SK-N-SH (cell line): ENCODE measurements around the gene GMCL1.

Experiments
- CHD2 ChIP-seq: fragments of 150-350 bp; IDR thresholded peaks from 2 replicates; pipeline ENCODE4 v1.6.1; 2018; ENCODE audit warnings: low read length; ENCODE audit not compliant: partially characterized antibody
- ELF1 ChIP-seq: IDR thresholded peaks from 2 replicates; pipeline ENCODE4 v1.4.0; 2012
- EZH2phosphoT487 ChIP-seq: fragments of 200-600 bp; sonication (generic); IDR thresholded peaks from 2 replicates; pipeline ENCODE4 v1.6.1; 2017; ENCODE audit warnings: low read depth, mixed run types, mild to moderate bottlenecking, antibody characterized with exemption, moderate library complexity, borderline replicate concordance
- GABPA ChIP-seq: IDR thresholded peaks from 2 replicates; pipeline ENCODE4 v1.4.0; 2012; ENCODE audit warnings: low read depth, mild to moderate bottlenecking
- JUND ChIP-seq: IDR thresholded peaks from 2 replicates; pipeline ENCODE4 v1.4.0; 2012
- MXI1 ChIP-seq: IDR thresholded peaks from 2 replicates; pipeline ENCODE4 v1.6.1; 2012; ENCODE audit warnings: mild to moderate bottlenecking, low read depth, low read length, improper control_type of control experiment
- TAF1 ChIP-seq: IDR thresholded peaks from 2 replicates; pipeline ENCODE4 v1.6.1; 2012; ENCODE audit warnings: low read depth, mild to moderate bottlenecking, low read length, moderate library complexity, borderline replicate concordance
- TCF12 ChIP-seq: IDR thresholded peaks from 2 replicates; pipeline ENCODE4 v1.4.0; 2012
- YY1 ChIP-seq: IDR thresholded peaks from 2 replicates; pipeline ENCODE4 v1.4.0; 2012; ENCODE audit warnings: low read depth, mild to moderate bottlenecking
- TF ChIP-seq, protein P1 (sequence below): fragments of 200-600 bp; sonication (generic); IDR thresholded peaks from 2 replicates; pipeline ENCODE4 v1.6.1; 2017; ENCODE audit warnings: antibody characterized with exemption, mild to moderate bottlenecking, moderate library complexity
- TF ChIP-seq, protein P2 (sequence below): IDR thresholded peaks from 2 replicates; pipeline ENCODE4 v1.4.0; 2012; ENCODE audit warnings: low read depth, borderline replicate concordance
- TF ChIP-seq, protein P3 (sequence below): IDR thresholded peaks from 2 replicates; pipeline ENCODE4 v1.6.1; 2012; ENCODE audit warnings: mild to moderate bottlenecking, low read depth, low read length, moderate library complexity

DNA sequence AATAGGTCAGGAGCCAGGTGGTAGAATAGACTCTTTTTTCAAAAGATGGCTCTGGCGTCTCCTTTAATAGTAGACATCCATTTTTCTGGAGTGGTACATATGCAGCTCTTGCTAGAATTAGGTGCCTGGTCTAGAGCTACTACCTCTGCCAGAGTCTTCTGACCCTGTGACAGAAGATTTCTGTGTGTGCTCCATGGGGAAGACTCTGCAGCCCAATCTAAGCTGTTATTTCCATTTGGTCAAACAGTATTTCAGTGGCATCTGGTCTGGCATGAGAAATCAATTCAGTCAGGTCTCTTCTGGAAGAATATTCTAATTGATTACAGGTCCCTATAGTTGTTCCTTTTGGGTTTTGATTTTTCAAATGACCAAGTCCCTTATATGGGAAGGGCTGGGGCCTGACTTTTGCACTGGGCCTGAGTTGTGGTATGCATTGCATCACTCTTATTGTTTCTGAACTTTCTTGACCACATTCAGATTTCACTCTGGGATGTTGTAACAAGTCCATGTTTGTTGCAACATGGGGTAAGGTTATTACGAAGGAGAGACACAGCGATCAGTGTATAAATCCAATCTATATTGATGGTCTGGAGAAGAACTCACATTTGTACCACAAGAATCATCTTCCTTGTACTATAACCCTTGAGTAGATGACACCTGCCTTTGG is 97.5 kb downstream of the GMCL1 start:
- TF ChIP-seq TAF1 = no peak
- TF ChIP-seq GABPA = no peak
- TF ChIP-seq ELF1 = no peak
- no peak for TF ChIP-seq YY1
- TF ChIP-seq TCF12 = no peak
- TF ChIP-seq, protein P1, sequence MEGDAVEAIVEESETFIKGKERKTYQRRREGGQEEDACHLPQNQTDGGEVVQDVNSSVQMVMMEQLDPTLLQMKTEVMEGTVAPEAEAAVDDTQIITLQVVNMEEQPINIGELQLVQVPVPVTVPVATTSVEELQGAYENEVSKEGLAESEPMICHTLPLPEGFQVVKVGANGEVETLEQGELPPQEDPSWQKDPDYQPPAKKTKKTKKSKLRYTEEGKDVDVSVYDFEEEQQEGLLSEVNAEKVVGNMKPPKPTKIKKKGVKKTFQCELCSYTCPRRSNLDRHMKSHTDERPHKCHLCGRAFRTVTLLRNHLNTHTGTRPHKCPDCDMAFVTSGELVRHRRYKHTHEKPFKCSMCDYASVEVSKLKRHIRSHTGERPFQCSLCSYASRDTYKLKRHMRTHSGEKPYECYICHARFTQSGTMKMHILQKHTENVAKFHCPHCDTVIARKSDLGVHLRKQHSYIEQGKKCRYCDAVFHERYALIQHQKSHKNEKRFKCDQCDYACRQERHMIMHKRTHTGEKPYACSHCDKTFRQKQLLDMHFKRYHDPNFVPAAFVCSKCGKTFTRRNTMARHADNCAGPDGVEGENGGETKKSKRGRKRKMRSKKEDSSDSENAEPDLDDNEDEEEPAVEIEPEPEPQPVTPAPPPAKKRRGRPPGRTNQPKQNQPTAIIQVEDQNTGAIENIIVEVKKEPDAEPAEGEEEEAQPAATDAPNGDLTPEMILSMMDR = no peak
- TF ChIP-seq JUND = no peak
- TF ChIP-seq, protein P2, sequence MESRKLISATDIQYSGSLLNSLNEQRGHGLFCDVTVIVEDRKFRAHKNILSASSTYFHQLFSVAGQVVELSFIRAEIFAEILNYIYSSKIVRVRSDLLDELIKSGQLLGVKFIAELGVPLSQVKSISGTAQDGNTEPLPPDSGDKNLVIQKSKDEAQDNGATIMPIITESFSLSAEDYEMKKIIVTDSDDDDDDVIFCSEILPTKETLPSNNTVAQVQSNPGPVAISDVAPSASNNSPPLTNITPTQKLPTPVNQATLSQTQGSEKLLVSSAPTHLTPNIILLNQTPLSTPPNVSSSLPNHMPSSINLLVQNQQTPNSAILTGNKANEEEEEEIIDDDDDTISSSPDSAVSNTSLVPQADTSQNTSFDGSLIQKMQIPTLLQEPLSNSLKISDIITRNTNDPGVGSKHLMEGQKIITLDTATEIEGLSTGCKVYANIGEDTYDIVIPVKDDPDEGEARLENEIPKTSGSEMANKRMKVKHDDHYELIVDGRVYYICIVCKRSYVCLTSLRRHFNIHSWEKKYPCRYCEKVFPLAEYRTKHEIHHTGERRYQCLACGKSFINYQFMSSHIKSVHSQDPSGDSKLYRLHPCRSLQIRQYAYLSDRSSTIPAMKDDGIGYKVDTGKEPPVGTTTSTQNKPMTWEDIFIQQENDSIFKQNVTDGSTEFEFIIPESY = no peak
- TF ChIP-seq, protein P3, sequence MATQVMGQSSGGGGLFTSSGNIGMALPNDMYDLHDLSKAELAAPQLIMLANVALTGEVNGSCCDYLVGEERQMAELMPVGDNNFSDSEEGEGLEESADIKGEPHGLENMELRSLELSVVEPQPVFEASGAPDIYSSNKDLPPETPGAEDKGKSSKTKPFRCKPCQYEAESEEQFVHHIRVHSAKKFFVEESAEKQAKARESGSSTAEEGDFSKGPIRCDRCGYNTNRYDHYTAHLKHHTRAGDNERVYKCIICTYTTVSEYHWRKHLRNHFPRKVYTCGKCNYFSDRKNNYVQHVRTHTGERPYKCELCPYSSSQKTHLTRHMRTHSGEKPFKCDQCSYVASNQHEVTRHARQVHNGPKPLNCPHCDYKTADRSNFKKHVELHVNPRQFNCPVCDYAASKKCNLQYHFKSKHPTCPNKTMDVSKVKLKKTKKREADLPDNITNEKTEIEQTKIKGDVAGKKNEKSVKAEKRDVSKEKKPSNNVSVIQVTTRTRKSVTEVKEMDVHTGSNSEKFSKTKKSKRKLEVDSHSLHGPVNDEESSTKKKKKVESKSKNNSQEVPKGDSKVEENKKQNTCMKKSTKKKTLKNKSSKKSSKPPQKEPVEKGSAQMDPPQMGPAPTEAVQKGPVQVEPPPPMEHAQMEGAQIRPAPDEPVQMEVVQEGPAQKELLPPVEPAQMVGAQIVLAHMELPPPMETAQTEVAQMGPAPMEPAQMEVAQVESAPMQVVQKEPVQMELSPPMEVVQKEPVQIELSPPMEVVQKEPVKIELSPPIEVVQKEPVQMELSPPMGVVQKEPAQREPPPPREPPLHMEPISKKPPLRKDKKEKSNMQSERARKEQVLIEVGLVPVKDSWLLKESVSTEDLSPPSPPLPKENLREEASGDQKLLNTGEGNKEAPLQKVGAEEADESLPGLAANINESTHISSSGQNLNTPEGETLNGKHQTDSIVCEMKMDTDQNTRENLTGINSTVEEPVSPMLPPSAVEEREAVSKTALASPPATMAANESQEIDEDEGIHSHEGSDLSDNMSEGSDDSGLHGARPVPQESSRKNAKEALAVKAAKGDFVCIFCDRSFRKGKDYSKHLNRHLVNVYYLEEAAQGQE = no peak
- TF ChIP-seq CHD2 = no peak
- no peak for TF ChIP-seq MXI1
- TF ChIP-seq EZH2phosphoT487 = no peak
